GM19397 (cell line): ENCODE data around the gene KIF4B.
A peak's percentile ranks its signal among the peaks of the same experiment; 100 is the strongest.
"Not testable (repeated sequence)": the region's sequence is repeated elsewhere in the genome, so short reads cannot be mapped to it uniquely, and the experiment has no call there.

Source experiments
- ATAC-seq: cut with Tn5 transposase; IDR thresholded peaks from one replicate; pipeline ENCODE4 v1.9.1; 2021; ENCODE audit warnings: mild to moderate bottlenecking, moderate library complexity; ENCODE audit not compliant: unreplicated experiment

The KIF4B gene

DNA sequence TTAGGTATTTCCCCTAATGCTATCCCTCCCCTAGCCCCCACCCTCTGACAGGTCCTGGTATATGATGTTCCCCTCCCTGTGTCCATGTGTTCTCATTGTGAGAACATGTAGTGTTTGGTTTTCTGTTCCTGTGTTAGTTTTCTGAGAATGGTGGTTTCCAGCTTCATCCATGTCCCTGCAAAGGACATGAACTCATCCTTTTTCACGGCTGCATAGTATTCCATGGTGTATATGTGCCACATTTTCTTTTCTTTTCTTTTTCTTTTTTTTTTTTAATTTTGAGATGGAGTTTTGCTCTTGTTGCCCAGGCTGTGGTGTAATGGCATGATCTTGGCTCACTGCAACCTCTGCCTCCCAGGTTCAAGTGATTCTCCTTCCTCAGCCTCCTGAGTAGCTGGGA, 7.3 kb upstream of the KIF4B start:
- ATAC-seq, result not testable (repeated sequence)

DNA sequence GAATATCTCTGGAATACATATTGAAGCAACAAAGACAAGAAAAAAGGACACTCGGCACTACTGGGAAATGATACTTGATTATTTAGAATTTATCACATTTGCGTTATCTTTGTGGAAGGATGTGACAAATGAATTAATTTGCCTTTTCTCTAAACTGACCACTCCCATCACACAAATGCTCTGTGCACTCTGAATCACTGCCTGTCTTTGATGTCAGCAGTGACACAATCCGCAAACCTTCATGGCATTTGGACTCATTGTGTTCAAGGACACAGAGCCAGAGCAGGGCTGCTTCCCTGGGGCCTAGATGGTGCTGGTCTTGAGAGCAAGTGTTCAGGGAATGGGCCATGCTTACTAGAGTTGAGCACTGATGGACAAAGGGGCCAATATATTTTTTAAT, 4.9 kb upstream of the KIF4B start:
- ATAC-seq, result no peak

- ATAC-seq, result no peak
Measured at GRCh38 chr5:155010881-155011280, 2.7 kb upstream of the KIF4B start.

DNA sequence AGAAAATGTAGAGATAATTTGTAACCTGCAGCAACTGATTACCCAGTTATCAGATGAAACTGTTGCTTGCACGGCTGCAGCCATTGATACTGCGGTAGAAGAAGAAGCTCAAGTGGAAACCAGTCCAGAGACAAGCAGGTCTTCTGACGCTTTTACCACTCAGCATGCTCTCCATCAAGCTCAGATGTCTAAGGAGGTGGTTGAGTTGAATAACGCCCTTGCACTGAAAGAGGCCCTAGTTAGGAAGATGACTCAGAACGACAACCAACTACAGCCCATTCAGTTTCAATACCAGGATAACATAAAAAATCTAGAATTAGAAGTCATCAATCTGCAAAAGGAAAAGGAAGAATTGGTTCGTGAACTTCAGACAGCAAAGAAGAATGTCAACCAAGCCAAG, 1.7 kb downstream of the KIF4B start:
- ATAC-seq, result no peak

DNA sequence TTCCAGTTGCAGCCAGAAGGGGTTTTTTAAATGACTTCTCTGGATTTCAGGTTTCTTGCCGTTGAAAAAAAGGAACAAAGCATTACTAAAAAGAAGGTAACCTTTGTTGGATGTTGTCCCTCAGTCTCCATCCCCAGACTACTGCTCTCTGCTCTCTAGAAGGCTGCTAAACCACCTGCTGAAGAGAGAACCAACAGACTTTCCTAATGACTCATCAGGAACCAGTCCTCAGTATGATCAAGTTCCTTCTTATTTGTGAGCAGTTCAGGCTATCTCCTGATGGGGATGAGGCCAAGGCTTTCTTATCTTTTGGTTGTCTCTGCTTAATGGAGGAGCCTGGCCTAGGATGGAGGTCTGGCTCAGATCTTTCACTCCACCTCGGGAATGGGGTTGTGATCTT, 4.1 kb downstream of the KIF4B start:
- peak; percentile 82 for ATAC-seq

DNA sequence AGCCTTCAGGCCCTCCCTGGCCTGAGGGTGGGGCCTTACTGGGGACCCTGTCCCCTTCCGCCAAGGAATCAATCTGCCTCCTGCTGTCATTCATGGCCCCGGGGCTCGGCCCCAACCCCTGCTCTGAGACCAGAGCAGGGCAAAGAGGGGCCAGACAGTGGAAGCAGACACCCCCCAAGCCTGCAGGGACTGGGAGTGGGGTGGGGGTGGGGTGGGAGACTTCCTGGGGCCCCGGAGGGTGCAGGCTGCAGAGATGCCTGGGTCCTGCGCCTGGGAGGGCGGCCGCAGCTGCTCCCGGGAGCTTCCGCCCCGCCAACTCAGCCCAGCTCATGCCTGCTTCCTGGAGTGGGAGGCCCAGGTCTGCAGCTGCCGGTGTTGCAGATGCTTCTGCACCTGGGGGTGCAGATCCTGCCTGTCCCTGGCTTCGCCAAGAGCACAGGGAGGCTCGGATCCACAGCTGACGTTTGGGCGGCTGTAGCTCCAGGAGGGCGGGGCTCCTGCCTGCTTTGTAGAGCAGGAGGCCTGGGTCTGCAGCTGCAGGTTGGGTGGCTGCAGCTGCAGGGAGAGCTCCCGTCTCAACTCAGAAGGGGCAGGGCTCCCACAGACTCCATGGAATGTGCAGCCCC, 6.2 kb downstream of the KIF4B start:
- ATAC-seq, result no peak

DNA sequence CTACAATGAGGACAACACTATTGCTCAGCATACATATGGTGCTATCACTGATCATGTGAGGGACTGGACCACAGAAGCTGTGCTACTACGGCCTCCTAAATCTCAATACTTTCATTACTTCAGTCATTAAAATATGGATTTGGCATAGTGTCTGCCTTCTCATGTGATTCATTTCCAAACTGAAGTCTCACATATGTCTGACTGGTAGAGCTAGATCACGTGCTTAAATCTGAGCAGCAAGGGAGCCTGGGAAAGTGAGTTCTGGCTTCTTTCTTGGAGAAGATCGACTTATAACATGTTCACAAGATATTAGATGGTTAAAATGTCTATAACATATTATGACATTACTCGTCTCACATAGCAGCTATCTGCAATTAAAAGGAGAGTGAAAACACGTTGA, 8.3 kb downstream of the KIF4B start:
- ATAC-seq, result no peak

- ATAC-seq, result no peak
Measured at GRCh38 chr5:155023320-155023719, 9.8 kb downstream of the KIF4B start.

DNA sequence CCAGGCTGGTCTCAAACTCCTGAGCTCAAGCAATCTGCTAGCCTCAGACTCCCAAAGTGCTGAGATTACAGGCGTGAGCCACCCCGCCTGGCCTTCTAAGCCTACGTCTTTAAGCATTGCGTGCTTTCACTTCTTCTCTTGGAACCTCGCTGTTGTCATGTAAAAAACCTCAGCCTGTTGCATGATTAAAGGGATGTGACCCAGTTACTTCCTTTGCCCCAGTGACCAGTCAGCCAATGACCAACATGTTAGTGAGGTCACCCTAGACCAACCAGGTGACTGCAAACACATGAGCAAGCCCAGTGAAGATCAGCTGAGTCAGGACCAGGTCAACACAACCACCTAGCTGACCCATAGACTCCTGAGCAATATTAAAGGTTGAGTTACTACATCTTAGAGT, 10.5 kb downstream of the KIF4B start:
- no peak for ATAC-seq

DNA sequence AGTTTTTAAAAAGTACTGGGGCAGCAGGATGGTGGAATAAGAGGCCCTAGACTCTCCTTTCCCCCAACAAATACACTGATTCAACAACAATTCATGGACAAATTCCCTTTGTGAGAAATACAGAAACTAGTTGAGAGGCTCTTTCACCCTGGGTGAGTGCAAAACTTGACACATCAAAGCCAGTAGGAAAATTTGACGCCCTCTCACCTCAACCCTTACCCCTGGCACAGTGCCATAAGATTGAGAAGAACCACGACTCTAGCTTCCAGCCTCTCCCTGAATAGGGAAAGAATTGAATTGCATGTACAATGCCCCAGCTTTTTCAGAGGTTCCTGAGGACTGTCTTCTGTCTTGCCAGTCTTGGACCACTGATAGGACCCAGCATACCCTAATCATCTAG, 12.3 kb downstream of the KIF4B start:
- no peak for ATAC-seq

DNA sequence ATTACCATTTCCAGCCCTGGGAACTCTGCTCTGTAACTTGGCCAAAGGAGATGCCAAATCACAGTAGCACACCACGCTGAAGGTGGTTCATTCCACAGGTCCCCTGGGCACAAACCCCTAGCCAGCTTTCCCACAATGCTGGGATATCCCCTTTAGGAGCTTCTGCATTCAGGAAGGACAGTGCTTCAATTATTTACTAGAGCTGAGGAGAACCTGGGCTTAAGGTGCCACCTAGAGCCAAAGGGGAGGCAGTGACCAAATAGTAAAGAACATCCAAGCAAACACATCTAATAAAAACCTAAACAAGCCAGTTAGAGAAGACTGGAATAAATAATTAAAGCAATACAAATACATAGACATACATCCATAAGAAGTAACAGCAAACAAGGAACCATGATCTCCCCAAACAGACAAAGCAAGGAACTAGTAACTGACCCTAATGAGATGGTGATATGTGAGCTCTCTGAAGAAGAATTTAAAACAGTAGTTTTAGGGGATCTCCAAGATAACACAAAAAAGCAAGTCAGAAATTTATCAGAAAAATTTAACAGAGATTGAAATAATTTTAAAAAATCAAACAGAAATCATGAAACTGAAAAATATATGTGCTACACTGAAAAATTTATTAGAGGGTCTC, 14.6 kb downstream of the KIF4B start:
- no peak for ATAC-seq

GRCh38 chr5:155029240-155029639, 15.7 kb downstream of the KIF4B start:
- no peak for ATAC-seq

DNA sequence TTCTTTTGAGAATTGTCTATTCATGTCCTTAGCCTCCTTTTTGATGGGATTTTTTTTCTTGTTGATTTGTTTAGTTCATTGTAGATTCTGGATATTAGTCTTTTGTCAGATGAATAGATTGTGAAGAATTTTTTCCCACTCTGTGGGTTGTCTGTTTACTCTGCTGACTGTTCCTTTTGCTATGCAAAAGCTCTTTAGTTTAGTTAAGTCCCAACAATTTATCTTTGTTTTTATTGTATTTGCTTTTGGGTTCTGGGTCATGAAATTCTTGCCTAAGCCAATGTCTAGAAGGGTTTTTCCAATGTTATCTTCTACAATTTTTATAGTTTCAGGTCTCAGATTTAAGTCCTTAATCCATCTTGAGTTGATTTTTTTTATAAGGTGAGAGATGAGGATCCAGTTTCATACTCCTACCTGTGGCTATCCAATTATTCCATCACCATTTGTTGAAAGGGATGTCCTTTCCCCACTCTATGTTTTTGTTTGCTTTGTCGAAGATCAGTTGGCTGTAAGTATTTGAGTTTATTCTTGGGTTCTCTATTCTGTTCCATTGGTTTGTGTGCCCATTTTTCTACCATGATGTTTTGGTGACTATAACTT, 20.7 kb downstream of the KIF4B start:
- not testable (repeated sequence) for ATAC-seq

DNA sequence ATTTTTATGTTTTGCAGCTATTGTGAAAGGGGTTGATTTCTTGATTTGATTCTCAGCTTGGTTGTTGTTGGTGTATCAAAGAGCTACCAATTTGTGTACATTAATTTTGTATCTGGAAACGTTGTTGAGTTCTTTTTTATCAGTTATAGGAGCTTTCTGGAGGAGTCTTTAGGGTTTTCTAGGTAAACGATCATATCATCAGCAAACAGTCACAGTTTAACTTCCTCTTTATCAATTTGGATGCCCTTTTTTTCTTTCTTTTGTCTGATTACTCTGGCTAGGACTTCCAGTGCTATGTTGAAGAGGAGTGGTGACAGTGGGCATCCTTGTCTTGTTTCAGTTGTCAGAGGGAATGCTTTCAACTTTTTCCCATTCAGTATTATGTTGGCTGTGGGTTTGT, 21.5 kb downstream of the KIF4B start:
- ATAC-seq, result not testable (repeated sequence)

GRCh38 chr5:155040984-155041653, 27.6 kb downstream of the KIF4B start:
- no peak for ATAC-seq

GRCh38 chr5:155044591-155044990, 31.0 kb downstream of the KIF4B start:
- ATAC-seq, result no peak

GRCh38 chr5:155046591-155046990, 33.0 kb downstream of the KIF4B start:
- ATAC-seq, result no peak

DNA sequence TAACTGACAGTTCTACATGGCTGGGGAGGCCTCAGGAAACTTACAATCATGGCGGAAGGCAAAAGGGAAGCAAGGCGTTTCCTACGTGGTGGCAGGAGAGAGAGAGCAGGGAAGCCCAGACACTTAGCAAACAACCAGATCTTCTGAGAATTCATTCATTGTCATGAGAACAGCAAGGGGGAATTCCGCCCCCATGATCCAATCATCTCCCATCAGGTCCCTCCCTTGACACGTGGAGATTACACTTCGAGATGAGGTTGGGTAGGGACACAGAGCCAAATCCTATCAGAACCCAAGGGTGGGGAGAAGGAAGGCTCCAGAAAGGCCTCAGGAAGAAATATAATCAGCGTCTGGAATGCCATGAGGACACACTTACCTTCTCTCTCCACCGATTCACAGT, 34.3 kb downstream of the KIF4B start:
- no peak for ATAC-seq

GRCh38 chr5:155049569-155050383, 36.2 kb downstream of the KIF4B start:
- ATAC-seq, result no peak

DNA sequence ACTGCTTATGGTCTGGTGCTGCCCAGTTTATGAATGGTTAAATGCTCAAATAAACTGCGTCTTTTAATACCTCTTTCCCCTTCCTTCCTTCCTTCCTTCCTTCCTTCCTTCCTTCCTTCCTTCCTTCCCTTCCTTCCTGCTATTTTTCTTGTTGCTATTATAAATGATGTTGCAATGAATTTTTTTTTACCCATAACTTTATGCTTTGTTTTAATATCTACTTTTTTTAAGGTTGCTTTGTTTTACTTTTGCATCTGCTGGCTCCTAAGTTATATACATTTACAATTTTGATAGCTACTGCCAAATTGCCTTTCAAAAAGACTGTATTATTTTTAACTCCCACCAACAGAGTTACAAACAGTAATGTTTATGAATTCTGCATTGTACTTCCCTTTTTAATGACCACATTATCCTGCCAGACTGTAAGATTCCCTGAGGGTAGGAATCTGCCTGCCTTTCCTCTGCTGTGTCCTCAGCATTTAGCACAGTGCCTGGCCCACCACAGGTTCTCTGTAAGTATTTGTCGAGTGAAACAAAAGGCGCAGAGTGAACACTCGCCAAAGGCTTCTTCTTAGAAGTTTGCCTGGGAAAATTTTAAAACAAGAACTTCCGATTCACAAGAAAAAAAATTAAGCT, 36.9 kb downstream of the KIF4B start:
- no peak for ATAC-seq

DNA sequence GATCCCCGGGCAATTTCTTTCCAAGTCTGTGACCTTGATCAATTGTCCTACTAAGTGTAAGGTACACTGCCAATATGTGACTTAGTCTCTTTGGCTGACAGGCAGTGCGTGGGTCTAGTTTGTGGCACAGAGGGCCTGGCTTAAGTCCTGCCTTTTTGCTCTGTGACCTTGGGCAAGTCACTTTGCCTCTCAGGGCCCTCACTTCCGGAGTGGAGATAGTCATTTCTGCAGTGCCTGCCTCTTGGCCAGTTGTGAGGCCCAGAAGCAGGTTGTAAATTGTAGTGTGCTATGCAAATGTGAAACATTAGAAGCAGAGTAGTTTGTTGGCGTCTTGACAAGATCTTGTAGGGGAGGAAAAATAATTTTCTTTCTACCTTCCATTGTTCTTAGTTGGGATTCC, 39.0 kb downstream of the KIF4B start:
- no peak for ATAC-seq
